Measurements from ENCODE around the gene SIDT1. TPM values are rescaled to one million over a fixed set of nuclear protein-coding genes. Genes with fewer than 3 reads are reported as not detected.

Gene SIDT1
- total RNA-seq, 1 experiment from 2014 or later = not detected

GRCh38 chr3:113546414-113546893, 14.1 kb downstream of the SIDT1 start:
- Histone ChIP-seq H3K27ac (ENCODE audit: low read length) (no peak overlapping the region), H3K9me3 (ENCODE audit: control insufficient read depth, insufficient read depth, low read depth, low read length) (no peaks in the 10 kb centered on the region), H3K27me3 (ENCODE audit: control insufficient read depth, insufficient read depth, low read length) (peaks cover 9% of the 10 kb centered on the region), H3K4me1 (ENCODE audit: control insufficient read depth, insufficient read depth, low read length) (no peaks in the 10 kb centered on the region), H3K4me3 (ENCODE audit: low read depth in 2 of 2, low read length in 2 of 2) (no peak overlapping the region), H3K36me3 (ENCODE audit: control insufficient read depth, insufficient read depth, low read length) (no peaks in the 10 kb centered on the region)
- no peak for ATAC-seq
- POLR2A ChIA-PET = no interaction called here
- in situ Hi-C loops (cut with HindIII; ENCODE audit: low pct_unique_long_range_greater_than_20kb, low sequenced_read_pairs) (no loop called here), intact Hi-C loops (cut with micrococcal nuclease; ENCODE audit: unreplicated experiment) (no loop called here)
- no TSS peak for BruUV-seq (replicated peaks)
- no peak for DNase-seq (ENCODE audit: low read depth, low spot score)
- no peak for TF ChIP-seq REST (IDR thresholded peaks at IDR 0.05; ENCODE audit: insufficient read depth in 1 of 2, low read depth in 2 of 2, low read length in 1 of 2)
- no peak for TF ChIP-seq TCF7L2 (IDR thresholded peaks at IDR 0.05; ENCODE audit: low read depth, low read length)
- no peak for TF ChIP-seq CTCF (IDR thresholded peaks at IDR 0.05)
- no peak for TF ChIP-seq SIN3A (IDR thresholded peaks at IDR 0.05; ENCODE audit: borderline replicate concordance, insufficient read depth, low read depth, low read length)
- no peak for TF ChIP-seq POLR2AphosphoS5 (IDR thresholded peaks at IDR 0.05; ENCODE audit: low read depth, low read length)
- CTCF ChIA-PET = no interaction called here

- intact Hi-C loops (cut with micrococcal nuclease; ENCODE audit: unreplicated experiment) (no loop called here), in situ Hi-C loops (cut with HindIII; ENCODE audit: low pct_unique_long_range_greater_than_20kb, low sequenced_read_pairs) (no loop called here)
- no peaks in the 10 kb centered on the region for H3K36me3 ChIP-seq (ENCODE audit: control insufficient read depth, insufficient read depth, low read length)
- TF ChIP-seq CTCF (IDR thresholded peaks at IDR 0.05) = no peak
- no peak for TF ChIP-seq TCF7L2 (IDR thresholded peaks at IDR 0.05; ENCODE audit: low read depth, low read length)
- no peak for TF ChIP-seq POLR2AphosphoS5 (IDR thresholded peaks at IDR 0.05; ENCODE audit: low read depth, low read length)
- TF ChIP-seq REST (IDR thresholded peaks at IDR 0.05; ENCODE audit: insufficient read depth in 1 of 2, low read depth in 2 of 2, low read length in 1 of 2) = no peak
- no peak for TF ChIP-seq SIN3A (IDR thresholded peaks at IDR 0.05; ENCODE audit: borderline replicate concordance, insufficient read depth, low read depth, low read length)
- ATAC-seq (no peak), DNase-seq (ENCODE audit: low read depth, low spot score) (no peak)
- H3K9me3 ChIP-seq (ENCODE audit: control insufficient read depth, insufficient read depth, low read depth, low read length) = no peaks in the 10 kb centered on the region
- no peak overlapping the region for H3K4me3 ChIP-seq (ENCODE audit: low read depth in 2 of 2, low read length in 2 of 2)
- CTCF ChIA-PET = no interaction called here
- H3K27me3 ChIP-seq (ENCODE audit: control insufficient read depth, insufficient read depth, low read length) = peaks cover 12% of the 10 kb centered on the region
- H3K4me1 ChIP-seq (ENCODE audit: control insufficient read depth, insufficient read depth, low read length) = no peaks in the 10 kb centered on the region
- POLR2A ChIA-PET = no interaction called here
- H3K27ac ChIP-seq (ENCODE audit: low read length) = no peak overlapping the region
- BruUV-seq (replicated peaks) = no TSS peak
Observed at GRCh38 chr3:113548501-113548900, 16.1 kb downstream of the SIDT1 start.
